ENCODE data around the gene EYA3. TPM values are rescaled to one million over a fixed set of nuclear protein-coding genes. Genes with fewer than 3 reads are reported as not detected.

The EYA3 gene
- total RNA-seq, 2 experiments from 2014 or later: 5.7 to 6.4 TPM

GRCh38 chr1:28112388-28113241 lies 24.2 kb upstream of the EYA3 start:
- Mint-ChIP-seq H3K4me1 (ENCODE audit: low read depth) (peaks cover 6% of the 10 kb centered on the region), H3K36me3 (ENCODE audit: low read depth) (no peaks in the 10 kb centered on the region), H3K27me3 (peaks cover 3% of the 10 kb centered on the region), H3K4me3 (no peak overlapping the region), H3K9me3 (no peaks in the 10 kb centered on the region), H3K27ac (no peak overlapping the region)
- ATAC-seq (ENCODE audit: poor library complexity): no peak
- no peaks in the 10 kb centered on the region for H3K36me3 ChIP-seq (ENCODE audit: insufficient read depth, low read length)
- no peak overlapping the region for H3K27ac ChIP-seq (ENCODE audit: low read depth in 1 of 2, low read length in 2 of 2)
- intact Hi-C loops (cut with DNase I, micrococcal nuclease): loop anchor here in 1 of 2 experiments (5.0 to 10.0 kb wide), 2 partner anchors 45 to 182 kb away; no protein-coding TSS in a partner anchor
- POLR2A ChIA-PET: interaction anchor here (0.5 kb wide), 1 partner anchor 55 kb away, joined by 3 read pairs; no protein-coding TSS in a partner anchor
- H3K4me3 ChIP-seq (ENCODE audit: low read length): no peak overlapping the region
- no peak for TF ChIP-seq CTCF (IDR thresholded peaks at IDR 0.05)
- H3K27me3 ChIP-seq (ENCODE audit: control insufficient read depth in 1 of 2, insufficient read depth in 2 of 2, low read length in 2 of 2): no peaks in the 10 kb centered on the region
- peak in 2 of 14 experiments; percentile 71 to 78 for DNase-seq
- no peaks in the 10 kb centered on the region for H3K9me3 ChIP-seq (ENCODE audit: control insufficient read depth in 1 of 2, insufficient read depth in 1 of 2, low read length in 2 of 2)
- CTCF ChIA-PET: interaction anchor here (0.8 kb wide), 1 partner anchor 96 kb away, joined by 3 read pairs; no protein-coding TSS in a partner anchor
- peaks cover 12% of the 10 kb centered on the region for H3K4me1 ChIP-seq (ENCODE audit: insufficient read depth, low read length)

- no peak for ATAC-seq (ENCODE audit: poor library complexity)
- Histone ChIP-seq H3K4me3 (ENCODE audit: low read length) (no peak overlapping the region), H3K27ac (ENCODE audit: low read depth in 1 of 2, low read length in 2 of 2) (peak overlapping the region in 1 of 2 donors; percentile 40), H3K27me3 (ENCODE audit: control insufficient read depth in 1 of 2, insufficient read depth in 2 of 2, low read length in 2 of 2) (no peaks in the 10 kb centered on the region), H3K9me3 (ENCODE audit: control insufficient read depth in 1 of 2, insufficient read depth in 1 of 2, low read length in 2 of 2) (no peaks in the 10 kb centered on the region), H3K36me3 (ENCODE audit: insufficient read depth, low read length) (no peaks in the 10 kb centered on the region), H3K4me1 (ENCODE audit: insufficient read depth, low read length) (peaks cover 12% of the 10 kb centered on the region)
- peaks cover 6% of the 10 kb centered on the region for H3K4me1 Mint-ChIP-seq (ENCODE audit: low read depth)
- intact Hi-C loops (cut with DNase I, micrococcal nuclease): loop anchor here in 1 of 2 experiments (5.0 to 10.0 kb wide), 2 partner anchors 46 to 184 kb away; no protein-coding TSS in a partner anchor
- H3K27ac Mint-ChIP-seq: no peak overlapping the region
- TF ChIP-seq CTCF (IDR thresholded peaks at IDR 0.05): no peak
- CTCF ChIA-PET: no interaction called here
- no peaks in the 10 kb centered on the region for H3K27me3 Mint-ChIP-seq
- POLR2A ChIA-PET: no interaction called here
- H3K4me3 Mint-ChIP-seq: no peak overlapping the region
- no peaks in the 10 kb centered on the region for H3K36me3 Mint-ChIP-seq (ENCODE audit: low read depth)
- no peaks in the 10 kb centered on the region for H3K9me3 Mint-ChIP-seq
- peak in 3 of 14 experiments; percentile 26 to 60 (median 44) for DNase-seq
Measured at GRCh38 chr1:28111157-28111556, 22.7 kb upstream of the EYA3 start.

GRCh38 chr1:28110555-28110954 lies 22.1 kb upstream of the EYA3 start:
- Mint-ChIP-seq H3K4me1 (ENCODE audit: low read depth) (peaks cover 6% of the 10 kb centered on the region), H3K27ac (no peak overlapping the region), H3K27me3 (no peaks in the 10 kb centered on the region), H3K36me3 (ENCODE audit: low read depth) (no peaks in the 10 kb centered on the region), H3K4me3 (no peak overlapping the region), H3K9me3 (no peaks in the 10 kb centered on the region)
- TF ChIP-seq CTCF (IDR thresholded peaks at IDR 0.05): no peak
- no peaks in the 10 kb centered on the region for H3K36me3 ChIP-seq (ENCODE audit: insufficient read depth, low read length)
- CTCF ChIA-PET: no interaction called here
- no peaks in the 10 kb centered on the region for H3K9me3 ChIP-seq (ENCODE audit: control insufficient read depth in 1 of 2, insufficient read depth in 1 of 2, low read length in 2 of 2)
- intact Hi-C loops (cut with DNase I, micrococcal nuclease): loop anchor here in 1 of 2 experiments (5.0 to 10.0 kb wide), 2 partner anchors 47 to 184 kb away; no protein-coding TSS in a partner anchor
- peak overlapping the region in 1 of 2 donors; percentile 40 for H3K27ac ChIP-seq (ENCODE audit: low read depth in 1 of 2, low read length in 2 of 2)
- POLR2A ChIA-PET: no interaction called here
- DNase-seq (peak in 2 of 14 experiments; percentile 37 to 42), ATAC-seq (ENCODE audit: poor library complexity) (no peak)
- H3K4me3 ChIP-seq (ENCODE audit: low read length): no peak overlapping the region
- peaks cover 10% of the 10 kb centered on the region for H3K4me1 ChIP-seq (ENCODE audit: insufficient read depth, low read length)
- no peaks in the 10 kb centered on the region for H3K27me3 ChIP-seq (ENCODE audit: control insufficient read depth in 1 of 2, insufficient read depth in 2 of 2, low read length in 2 of 2)

Data from CD4-positive, alpha-beta T cell (primary cell).